ENCODE measurements around the gene E2F8.
A peak's percentile ranks its signal among the peaks of the same experiment; 100 is the strongest.
"Not testable (repeated sequence)": the region's sequence is repeated elsewhere in the genome, so short reads cannot be mapped to it uniquely, and the experiment has no call there.

The E2F8 gene

GRCh38 chr11:19240420-19241259 is at the start of gene E2F8:
E2F8 (minus strand) TSS chr11:19240945; CDS start chr11:19240121, 824 bp downstream.
- peak; percentile 54 to 67 for DNase-seq (ENCODE audit: low read depth in 1 of 2, low spot score in 1 of 2)

GRCh38 chr11:19290356-19290755 is 49.6 kb upstream of the E2F8 start:
- DNase-seq (ENCODE audit: low read depth in 1 of 2, low spot score in 1 of 2) = no peak

- no peak for DNase-seq (ENCODE audit: low read depth in 1 of 2, low spot score in 1 of 2)
These were observed 47.5 kb upstream of the E2F8 start for GRCh38 chr11:19288256-19288655.

- no peak for DNase-seq (ENCODE audit: low read depth in 1 of 2, low spot score in 1 of 2)
These were observed 45.7 kb upstream of the E2F8 start for GRCh38 chr11:19286411-19286810.

GRCh38 chr11:19284881-19285280 is 44.1 kb upstream of the E2F8 start:
- no peak for DNase-seq (ENCODE audit: low read depth in 1 of 2, low spot score in 1 of 2)

GRCh38 chr11:19283991-19284390 is 43.2 kb upstream of the E2F8 start:
- no peak for DNase-seq (ENCODE audit: low read depth in 1 of 2, low spot score in 1 of 2)

- no peak for DNase-seq (ENCODE audit: low read depth in 1 of 2, low spot score in 1 of 2)
These were observed 40.8 kb upstream of the E2F8 start for GRCh38 chr11:19281555-19281954.

- DNase-seq (ENCODE audit: low read depth in 1 of 2, low spot score in 1 of 2) = no peak
These were observed 40.3 kb upstream of the E2F8 start for GRCh38 chr11:19281041-19281440.

GRCh38 chr11:19279451-19279850 is 38.7 kb upstream of the E2F8 start:
- DNase-seq (ENCODE audit: low read depth in 1 of 2, low spot score in 1 of 2) = no peak

- DNase-seq (ENCODE audit: low read depth in 1 of 2, low spot score in 1 of 2) = no peak
These were observed 36.4 kb upstream of the E2F8 start for GRCh38 chr11:19276859-19277808.

- DNase-seq (ENCODE audit: low read depth in 1 of 2, low spot score in 1 of 2) = no peak
These were observed 34.8 kb upstream of the E2F8 start for GRCh38 chr11:19275496-19275895.

- not testable (repeated sequence) for DNase-seq (ENCODE audit: low read depth in 1 of 2, low spot score in 1 of 2)
These were observed 32.5 kb upstream of the E2F8 start for GRCh38 chr11:19273219-19273618.

GRCh38 chr11:19268909-19269308 is 28.2 kb upstream of the E2F8 start:
- DNase-seq (ENCODE audit: low read depth in 1 of 2, low spot score in 1 of 2) = no peak

- DNase-seq (ENCODE audit: low read depth in 1 of 2, low spot score in 1 of 2) = no peak
These were observed 26.8 kb upstream of the E2F8 start for GRCh38 chr11:19267567-19267966.

- no peak for DNase-seq (ENCODE audit: low read depth in 1 of 2, low spot score in 1 of 2)
These were observed 22.6 kb upstream of the E2F8 start for GRCh38 chr11:19263333-19263732.

- peak; percentile 23 to 27 for DNase-seq (ENCODE audit: low read depth in 1 of 2, low spot score in 1 of 2)
These were observed 19.0 kb upstream of the E2F8 start for GRCh38 chr11:19259487-19260345.

GRCh38 chr11:19258641-19259230 is 18.0 kb upstream of the E2F8 start:
- no peak for DNase-seq (ENCODE audit: low read depth in 1 of 2, low spot score in 1 of 2)

- not testable (repeated sequence) for DNase-seq (ENCODE audit: low read depth in 1 of 2, low spot score in 1 of 2)
These were observed 13.7 kb upstream of the E2F8 start for GRCh38 chr11:19254441-19254840.

- no peak for DNase-seq (ENCODE audit: low read depth in 1 of 2, low spot score in 1 of 2)
These were observed 13.1 kb upstream of the E2F8 start for GRCh38 chr11:19253817-19254216.

- DNase-seq (ENCODE audit: low read depth in 1 of 2, low spot score in 1 of 2) = no peak
These were observed 12.5 kb upstream of the E2F8 start for GRCh38 chr11:19253153-19253745.

All from activated T-helper 1 cell treated with anti-CD3 and anti-CD28 coated beads, Interleukin-2, amount 50 U/mL, for 16 hours (primary cell).